ENCODE results near the gene TP53I13. TPM values are rescaled to one million over a fixed set of nuclear protein-coding genes. Genes with fewer than 3 reads are reported as not detected.
"Not testable (repeated sequence)": the region's sequence is repeated elsewhere in the genome, so short reads cannot be mapped to it uniquely, and the experiment has no call there.

The TP53I13 gene
- total RNA-seq, 1 donor from 2014 or later = 42.0 TPM

- no peak overlapping the region for H3K4me3 Mint-ChIP-seq (ENCODE audit: unreplicated experiment)
- no peaks in the 10 kb centered on the region for H3K27me3 Mint-ChIP-seq (ENCODE audit: unreplicated experiment)
- H3K4me1 Mint-ChIP-seq (ENCODE audit: unreplicated experiment) = no peaks in the 10 kb centered on the region
- H3K27ac Mint-ChIP-seq (ENCODE audit: unreplicated experiment) = no peak overlapping the region
- TF ChIP-seq CTCF (IDR thresholded peaks at IDR 0.05) = no peak
- no peaks in the 10 kb centered on the region for H3K36me3 Mint-ChIP-seq (ENCODE audit: unreplicated experiment)
- DNase-seq (ENCODE audit: extremely low spot score, unreplicated experiment) = no peak
- no peaks in the 10 kb centered on the region for H3K9me3 Mint-ChIP-seq (ENCODE audit: unreplicated experiment)
Observed at GRCh38 chr17:29557085-29557738, 11.3 kb upstream of the TP53I13 start.

- Mint-ChIP-seq H3K9me3 (ENCODE audit: unreplicated experiment) (no peaks in the 10 kb centered on the region), H3K4me1 (ENCODE audit: unreplicated experiment) (no peaks in the 10 kb centered on the region), H3K27me3 (ENCODE audit: unreplicated experiment) (no peaks in the 10 kb centered on the region), H3K27ac (ENCODE audit: unreplicated experiment) (no peak overlapping the region), H3K36me3 (ENCODE audit: unreplicated experiment) (peaks cover 3% of the 10 kb centered on the region), H3K4me3 (ENCODE audit: unreplicated experiment) (no peak overlapping the region)
- no peak for TF ChIP-seq CTCF (IDR thresholded peaks at IDR 0.05)
- DNase-seq (ENCODE audit: extremely low spot score, unreplicated experiment) = no peak
Observed at GRCh38 chr17:29557739-29558116, 10.8 kb upstream of the TP53I13 start.

GRCh38 chr17:29558139-29558538 is 10.4 kb upstream of the TP53I13 start:
- H3K36me3 Mint-ChIP-seq (ENCODE audit: unreplicated experiment); H3K4me1 Mint-ChIP-seq (ENCODE audit: unreplicated experiment); H3K27ac Mint-ChIP-seq (ENCODE audit: unreplicated experiment); H3K27me3 Mint-ChIP-seq (ENCODE audit: unreplicated experiment); DNase-seq (ENCODE audit: extremely low spot score, unreplicated experiment); H3K9me3 Mint-ChIP-seq (ENCODE audit: unreplicated experiment); H3K4me3 Mint-ChIP-seq (ENCODE audit: unreplicated experiment): not testable (repeated sequence)

GRCh38 chr17:29559640-29560039 is 8.9 kb upstream of the TP53I13 start:
- no peak for TF ChIP-seq CTCF (IDR thresholded peaks at IDR 0.05)
- Mint-ChIP-seq H3K36me3 (ENCODE audit: unreplicated experiment) (peaks cover 3% of the 10 kb centered on the region), H3K4me3 (ENCODE audit: unreplicated experiment) (no peak overlapping the region), H3K4me1 (ENCODE audit: unreplicated experiment) (no peaks in the 10 kb centered on the region), H3K9me3 (ENCODE audit: unreplicated experiment) (no peaks in the 10 kb centered on the region), H3K27ac (ENCODE audit: unreplicated experiment) (no peak overlapping the region), H3K27me3 (ENCODE audit: unreplicated experiment) (no peaks in the 10 kb centered on the region)
- DNase-seq (ENCODE audit: extremely low spot score, unreplicated experiment) = no peak

- TF ChIP-seq CTCF (IDR thresholded peaks at IDR 0.05) = no peak
- Mint-ChIP-seq H3K27me3 (ENCODE audit: unreplicated experiment) (no peaks in the 10 kb centered on the region), H3K27ac (ENCODE audit: unreplicated experiment) (no peak overlapping the region), H3K4me3 (ENCODE audit: unreplicated experiment) (no peak overlapping the region), H3K9me3 (ENCODE audit: unreplicated experiment) (no peaks in the 10 kb centered on the region), H3K36me3 (ENCODE audit: unreplicated experiment) (peaks cover 3% of the 10 kb centered on the region), H3K4me1 (ENCODE audit: unreplicated experiment) (no peaks in the 10 kb centered on the region)
- DNase-seq (ENCODE audit: extremely low spot score, unreplicated experiment) = no peak
Observed at GRCh38 chr17:29560316-29560715, 8.2 kb upstream of the TP53I13 start.

Data from osteocyte (in vitro differentiated cells).